ENCODE data around the gene LSM12.

DNA sequence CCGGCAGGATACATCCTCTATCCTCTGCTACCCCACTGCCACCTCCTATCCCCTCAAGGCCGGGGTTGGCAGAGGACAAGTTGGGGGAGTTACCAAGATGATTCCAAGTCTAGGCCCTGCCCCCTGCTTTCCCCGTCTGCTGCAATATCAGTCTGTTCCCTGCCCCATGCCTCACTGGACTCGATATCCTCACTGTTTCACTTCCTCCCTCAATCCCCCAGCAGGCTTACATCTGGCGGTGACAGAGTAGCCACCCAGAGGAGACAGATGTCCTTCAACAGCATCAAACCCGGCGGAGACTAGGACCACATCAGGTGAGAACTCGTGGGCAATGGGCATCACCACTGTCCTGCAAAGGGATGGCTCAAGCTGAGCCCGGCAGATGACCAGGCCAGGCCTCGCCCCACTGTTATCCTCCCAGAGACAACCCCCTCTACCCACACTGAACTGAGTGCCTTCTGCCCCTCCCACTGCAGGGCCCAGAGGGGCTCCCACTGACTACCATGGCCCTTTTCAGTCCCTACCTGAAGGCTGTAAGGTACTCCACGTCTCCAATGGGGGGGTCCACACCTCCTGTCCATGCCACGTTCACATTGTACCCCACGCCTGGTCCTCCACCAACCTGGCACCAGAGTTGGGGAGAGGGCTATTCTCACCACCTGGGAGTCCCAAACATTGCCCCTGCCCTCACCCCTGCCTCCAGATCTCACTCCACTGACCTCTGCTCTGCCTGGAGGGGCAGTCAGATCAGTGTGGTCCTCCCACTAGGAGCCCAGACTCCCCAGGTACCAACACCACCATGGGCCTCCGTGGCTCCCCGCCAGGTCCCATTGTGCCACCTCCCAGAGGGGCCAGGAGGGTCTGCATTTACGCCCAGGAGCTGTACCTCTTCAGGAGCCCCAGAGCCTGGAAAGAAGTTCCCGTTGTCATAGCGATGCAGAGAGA is 13.7 kb upstream of the LSM12 start:
- TF ChIP-seq, protein P1, sequence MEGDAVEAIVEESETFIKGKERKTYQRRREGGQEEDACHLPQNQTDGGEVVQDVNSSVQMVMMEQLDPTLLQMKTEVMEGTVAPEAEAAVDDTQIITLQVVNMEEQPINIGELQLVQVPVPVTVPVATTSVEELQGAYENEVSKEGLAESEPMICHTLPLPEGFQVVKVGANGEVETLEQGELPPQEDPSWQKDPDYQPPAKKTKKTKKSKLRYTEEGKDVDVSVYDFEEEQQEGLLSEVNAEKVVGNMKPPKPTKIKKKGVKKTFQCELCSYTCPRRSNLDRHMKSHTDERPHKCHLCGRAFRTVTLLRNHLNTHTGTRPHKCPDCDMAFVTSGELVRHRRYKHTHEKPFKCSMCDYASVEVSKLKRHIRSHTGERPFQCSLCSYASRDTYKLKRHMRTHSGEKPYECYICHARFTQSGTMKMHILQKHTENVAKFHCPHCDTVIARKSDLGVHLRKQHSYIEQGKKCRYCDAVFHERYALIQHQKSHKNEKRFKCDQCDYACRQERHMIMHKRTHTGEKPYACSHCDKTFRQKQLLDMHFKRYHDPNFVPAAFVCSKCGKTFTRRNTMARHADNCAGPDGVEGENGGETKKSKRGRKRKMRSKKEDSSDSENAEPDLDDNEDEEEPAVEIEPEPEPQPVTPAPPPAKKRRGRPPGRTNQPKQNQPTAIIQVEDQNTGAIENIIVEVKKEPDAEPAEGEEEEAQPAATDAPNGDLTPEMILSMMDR (IDR thresholded peaks at IDR 0.05): no peak
- no peak for TF ChIP-seq POLR2A (IDR thresholded peaks at IDR 0.05)
